ENCODE results near the gene SWAP70.
"Not testable (repeated sequence)": the region's sequence is repeated elsewhere in the genome, so short reads cannot be mapped to it uniquely, and the experiment has no call there.

SWAP70 gene

GRCh38 chr11:9688716-9689511 is 25.0 kb downstream of the SWAP70 start:
- in situ Hi-C loops (cut with HindIII; ENCODE audit: low sequenced_read_pairs): no loop called here

DNA sequence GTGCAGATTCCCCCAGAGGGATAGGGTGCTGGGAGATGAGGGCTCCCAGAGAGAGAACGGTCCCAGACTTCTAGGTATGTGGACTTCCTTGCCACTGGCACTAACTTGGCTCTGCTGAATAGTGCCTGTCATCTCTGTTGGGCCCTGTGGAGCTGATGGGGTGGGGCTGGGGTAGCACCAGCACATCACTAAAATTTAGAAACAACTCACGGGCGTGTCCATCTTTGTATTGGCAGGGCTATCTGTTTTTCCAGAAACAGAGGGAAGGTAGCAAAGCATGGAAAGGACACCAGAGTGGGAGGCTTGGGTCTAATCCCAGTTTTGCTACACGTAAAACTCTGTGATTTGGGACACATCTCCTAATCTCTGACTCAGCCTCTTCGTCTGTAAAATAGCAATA is 25.8 kb downstream of the SWAP70 start:
- in situ Hi-C loops (cut with HindIII; ENCODE audit: low sequenced_read_pairs): no loop called here

GRCh38 chr11:9691865-9692264 is 28.0 kb downstream of the SWAP70 start:
- in situ Hi-C loops (cut with HindIII; ENCODE audit: low sequenced_read_pairs): no loop called here

GRCh38 chr11:9692691-9693090 is 28.8 kb downstream of the SWAP70 start:
- in situ Hi-C loops (cut with HindIII; ENCODE audit: low sequenced_read_pairs): no loop called here

DNA sequence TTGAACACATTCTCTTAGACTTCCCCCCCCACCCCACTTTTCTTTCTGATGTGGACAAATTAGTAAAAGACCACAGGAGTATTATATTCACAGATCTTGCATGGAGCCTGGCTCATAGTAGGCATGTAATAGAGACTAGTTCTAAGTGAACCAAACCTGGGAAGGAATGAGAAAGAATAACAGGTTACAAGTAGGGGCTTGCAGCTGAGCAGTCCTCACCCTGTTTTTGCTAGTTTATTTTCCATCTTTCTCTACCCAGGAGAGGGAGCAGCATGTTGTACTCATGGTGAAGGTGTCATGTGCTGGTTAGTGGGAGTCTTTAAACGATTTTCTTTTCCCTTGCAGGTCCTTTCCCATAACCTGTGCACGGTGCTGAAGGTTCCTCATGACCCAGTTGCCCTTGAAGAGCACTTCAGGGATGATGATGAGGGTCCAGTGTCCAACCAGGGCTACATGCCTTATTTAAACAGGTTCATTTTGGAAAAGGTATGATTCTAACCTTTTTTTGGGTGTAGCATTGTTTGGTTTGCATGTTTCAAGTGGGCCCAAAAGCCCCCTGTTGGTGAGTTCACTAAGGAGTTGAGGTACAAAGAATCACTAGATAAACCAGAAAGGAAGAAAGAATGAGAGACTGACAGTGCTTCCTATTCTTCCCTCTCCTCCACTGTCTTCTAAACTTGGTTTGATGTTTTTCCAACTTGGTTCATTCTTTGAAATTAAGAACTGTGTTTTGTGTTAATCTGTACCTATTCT is 30.1 kb downstream of the SWAP70 start:
- in situ Hi-C loops (cut with HindIII; ENCODE audit: low sequenced_read_pairs): no loop called here

- in situ Hi-C loops (cut with HindIII; ENCODE audit: low sequenced_read_pairs): not testable (repeated sequence)
These were observed 31.4 kb downstream of the SWAP70 start for GRCh38 chr11:9695228-9695627.

DNA sequence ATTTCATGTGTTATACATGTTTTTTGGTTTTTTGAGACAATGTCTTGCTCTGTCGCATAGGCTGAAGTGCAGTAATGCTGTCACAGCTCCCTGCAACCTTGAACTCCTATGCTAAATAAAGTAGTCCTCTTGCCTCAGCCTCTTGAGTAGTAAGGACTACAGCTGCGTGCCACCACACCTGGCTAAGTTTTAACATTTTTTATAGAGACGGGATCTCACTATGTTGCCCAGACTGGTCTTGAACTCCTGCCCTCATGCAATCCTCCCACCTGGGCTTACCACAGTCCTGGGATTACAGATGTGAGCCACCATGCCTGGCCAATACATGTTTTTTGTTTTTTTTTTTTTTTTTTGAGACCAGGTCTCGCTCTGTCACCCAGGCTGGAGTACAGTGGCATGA is 33.9 kb downstream of the SWAP70 start:
- in situ Hi-C loops (cut with HindIII; ENCODE audit: low sequenced_read_pairs): no loop called here

DNA sequence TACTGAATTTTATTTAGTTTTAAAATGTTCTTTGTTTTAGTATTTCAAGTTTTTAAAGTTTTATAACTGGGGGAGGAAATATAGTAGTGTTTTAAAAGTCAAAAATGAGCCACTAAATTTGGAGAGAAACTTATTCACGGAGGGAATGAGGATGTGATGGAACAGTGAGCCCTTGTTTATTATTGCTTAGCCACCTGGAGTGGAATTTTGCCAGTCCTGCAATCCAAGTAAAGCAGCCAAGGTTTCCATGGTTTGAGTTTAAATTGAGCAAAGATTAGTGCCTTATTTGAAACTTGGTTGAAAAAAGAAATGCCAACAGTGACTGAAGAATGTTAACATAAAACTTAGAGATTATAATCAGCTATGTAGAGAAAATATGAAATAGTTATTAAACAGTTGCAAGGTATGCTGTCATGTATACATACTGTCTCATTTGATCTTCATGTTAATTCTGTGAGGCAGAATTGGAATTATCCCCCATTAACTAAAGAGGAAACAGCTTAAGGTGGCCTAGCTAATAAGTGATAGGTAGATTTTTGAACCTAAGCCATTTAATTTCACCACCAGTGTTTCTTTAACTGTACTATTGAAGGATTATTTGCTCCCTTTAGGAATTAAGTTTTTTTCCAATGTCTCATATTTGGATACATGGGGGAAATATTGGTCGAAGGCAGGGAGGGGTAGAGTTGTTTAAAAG is 36.4 kb downstream of the SWAP70 start:
- in situ Hi-C loops (cut with HindIII; ENCODE audit: low sequenced_read_pairs): no loop called here

DNA sequence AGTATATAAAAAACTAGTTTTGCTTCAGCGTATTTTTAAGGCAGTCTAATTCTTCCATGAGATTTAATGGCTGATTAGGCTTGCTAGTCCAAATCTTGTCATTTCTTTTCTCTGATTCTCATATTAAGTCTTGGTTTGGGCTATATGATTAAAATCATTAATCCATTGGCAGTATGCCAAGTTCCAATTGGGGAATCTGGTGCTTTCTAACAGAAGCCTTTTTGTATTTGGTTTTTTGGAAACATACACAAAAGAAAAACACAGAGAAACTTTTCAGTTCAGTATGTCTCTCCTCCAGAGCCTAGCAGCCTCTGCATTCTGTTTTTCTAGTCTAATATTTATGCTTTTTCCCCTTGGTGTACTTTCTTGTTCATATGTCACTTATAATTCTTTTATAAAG is 37.9 kb downstream of the SWAP70 start:
- in situ Hi-C loops (cut with HindIII; ENCODE audit: low sequenced_read_pairs): no loop called here

DNA sequence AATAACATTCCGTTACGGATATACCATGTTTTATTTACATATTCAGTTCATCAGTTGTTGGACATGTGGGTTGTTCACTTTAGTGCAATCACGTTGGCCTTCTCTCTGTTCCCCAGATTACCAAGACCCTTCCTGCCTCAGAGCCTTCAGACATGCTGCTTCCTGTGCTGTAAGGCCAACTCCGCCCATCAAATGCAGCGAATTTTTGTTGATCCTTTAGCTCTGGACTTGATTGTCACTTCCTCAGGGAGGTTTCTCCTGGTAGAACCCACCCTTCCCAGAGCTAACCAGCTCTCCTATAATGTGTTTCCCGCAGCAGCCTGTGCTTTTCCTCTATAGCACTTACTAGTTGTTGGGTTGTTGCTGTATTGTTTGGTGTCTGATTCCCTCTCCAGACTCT is 39.4 kb downstream of the SWAP70 start:
- in situ Hi-C loops (cut with HindIII; ENCODE audit: low sequenced_read_pairs): no loop called here

- in situ Hi-C loops (cut with HindIII; ENCODE audit: low sequenced_read_pairs): no loop called here
These were observed 40.2 kb downstream of the SWAP70 start for GRCh38 chr11:9704037-9704436.

- in situ Hi-C loops (cut with HindIII; ENCODE audit: low sequenced_read_pairs): no loop called here
These were observed 40.7 kb downstream of the SWAP70 start for GRCh38 chr11:9704620-9705019.

- in situ Hi-C loops (cut with HindIII; ENCODE audit: low sequenced_read_pairs): not testable (repeated sequence)
These were observed 41.5 kb downstream of the SWAP70 start for GRCh38 chr11:9705361-9705760.

DNA sequence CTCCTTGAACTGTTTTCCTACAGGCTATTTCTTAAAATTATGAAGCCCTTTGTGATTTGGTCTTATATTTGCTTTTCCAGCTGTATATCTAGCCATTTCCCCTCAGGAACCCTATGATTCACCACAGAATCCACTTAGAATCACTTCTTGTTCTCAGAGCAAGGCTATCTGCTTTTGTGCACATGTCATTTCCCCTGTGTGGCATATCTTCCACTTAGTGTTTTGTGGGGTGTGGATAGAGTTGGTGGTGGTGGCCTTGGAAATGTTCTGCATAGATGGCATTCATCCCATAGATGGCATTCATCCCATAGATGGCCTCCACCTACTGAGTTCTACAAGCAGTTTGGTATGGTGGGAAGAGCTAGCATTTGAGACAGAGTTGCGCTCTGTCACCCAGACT is 44.7 kb downstream of the SWAP70 start:
- in situ Hi-C loops (cut with HindIII; ENCODE audit: low sequenced_read_pairs): no loop called here

- in situ Hi-C loops (cut with HindIII; ENCODE audit: low sequenced_read_pairs): no loop called here
These were observed 46.3 kb downstream of the SWAP70 start for GRCh38 chr11:9710223-9710622.

GRCh38 chr11:9710852-9711251 is 47.0 kb downstream of the SWAP70 start:
- in situ Hi-C loops (cut with HindIII; ENCODE audit: low sequenced_read_pairs): no loop called here

GRCh38 chr11:9711454-9712307 is 47.8 kb downstream of the SWAP70 start:
- in situ Hi-C loops (cut with HindIII; ENCODE audit: low sequenced_read_pairs): no loop called here

DNA sequence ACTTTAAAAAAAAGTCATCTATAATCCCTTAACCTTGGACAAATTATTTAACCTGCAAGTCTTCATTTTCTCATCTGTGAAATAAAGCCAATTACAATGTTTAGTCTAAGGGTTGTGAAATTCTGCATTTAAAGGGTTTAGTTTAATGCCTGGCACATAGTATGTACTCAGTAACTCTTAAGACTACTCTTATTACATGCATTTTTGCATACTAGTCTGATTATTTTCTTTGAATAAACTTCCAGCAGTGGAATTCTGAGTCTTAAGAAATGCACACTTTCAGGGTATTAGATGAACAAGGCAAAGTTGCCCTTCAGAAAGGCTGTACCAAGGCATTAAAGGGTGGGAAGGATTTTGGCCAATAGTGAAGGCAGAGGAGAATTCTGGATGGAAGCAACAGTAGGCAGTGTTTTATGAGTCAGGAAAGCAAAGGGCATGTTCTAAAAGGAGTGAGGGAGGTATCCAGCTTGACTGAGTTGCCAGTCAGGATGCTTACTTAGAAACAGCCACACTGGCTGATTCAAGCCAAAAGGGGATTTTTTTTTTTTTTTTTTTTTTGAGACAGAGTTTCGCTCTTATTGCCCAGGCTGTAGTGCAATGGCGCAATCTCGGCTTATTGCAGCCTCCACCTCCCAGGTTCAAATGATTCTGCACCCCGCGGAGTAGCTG is 50.5 kb downstream of the SWAP70 start:
- in situ Hi-C loops (cut with HindIII; ENCODE audit: low sequenced_read_pairs): no loop called here

DNA sequence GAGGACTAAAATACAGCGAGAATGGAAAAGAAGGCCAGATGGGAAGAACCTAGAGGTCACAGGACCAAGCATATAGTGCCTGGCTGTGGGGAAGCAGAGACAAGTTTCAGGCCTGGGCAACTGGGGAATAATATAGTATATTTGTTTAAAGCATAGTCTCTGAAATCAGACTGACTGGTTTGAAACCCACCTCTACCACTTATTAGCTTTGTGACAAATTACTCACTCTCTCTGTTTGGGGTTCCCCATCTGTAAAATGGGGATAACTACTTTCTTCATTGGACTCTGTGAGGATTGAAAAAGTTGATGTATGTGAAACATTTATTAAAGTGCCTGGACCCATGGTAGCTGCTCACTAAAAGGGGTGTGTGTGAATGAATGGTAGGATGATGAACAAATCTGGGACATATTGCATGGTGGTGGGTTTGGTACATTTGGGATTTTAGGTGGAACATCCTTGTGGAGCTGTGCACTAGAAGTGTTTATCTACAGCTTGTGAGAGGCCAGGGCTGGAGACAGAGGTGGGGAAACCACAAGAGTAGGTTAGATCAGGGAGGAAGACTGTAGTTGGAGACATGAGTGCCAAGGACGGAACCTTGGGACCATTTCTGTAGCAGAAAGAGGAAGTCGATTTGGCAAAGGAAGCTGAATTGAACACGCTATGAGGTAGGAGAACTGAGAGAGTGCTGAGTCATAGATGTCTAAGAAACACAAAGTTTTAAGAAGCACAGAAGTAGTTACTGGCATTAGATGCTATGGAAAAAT is 52.6 kb downstream of the SWAP70 start:
- in situ Hi-C loops (cut with HindIII; ENCODE audit: low sequenced_read_pairs): no loop called here

GRCh38 chr11:9717040-9717357 is 53.1 kb downstream of the SWAP70 start:
- in situ Hi-C loops (cut with HindIII; ENCODE audit: low sequenced_read_pairs): no loop called here
